ENCODE data around the gene CSNK1E. TPM values are rescaled to one million over a fixed set of nuclear protein-coding genes. Genes with fewer than 3 reads are reported as not detected.

CSNK1E gene
- total and polyA plus RNA-seq, 10 of the 15 experiments (the other 5 are each of a cell fraction or from before 2014, with no cell fraction given) = 5.9 to 107 (median 64.9) TPM

GRCh38 chr22:38250643-38251340, 66.4 kb downstream of the CSNK1E start:
- FAIRE-seq (no peak), DNase-seq (ENCODE audit: low read depth, low spot score) (no peak), ATAC-seq (no peak)
- peaks cover 3 to 8% of the 10 kb centered on the region in 2 experiments; a peak in 3 of 4 replicates for H3K36me3 ChIP-seq (ENCODE audit: control insufficient read depth in 2 of 2, insufficient read depth in 2 of 2, low read length in 1 of 2)
- no peak overlapping the region for H3K4me3 ChIP-seq
- RAD21 ChIA-PET (ENCODE audit: unreplicated experiment) = no interaction called here
- H3K9ac ChIP-seq (ENCODE audit: control insufficient read depth, insufficient read depth, low read length) = no peak overlapping the region
- POLR2A ChIA-PET = no interaction called here
- no peak overlapping the region for H2AFZ ChIP-seq (ENCODE audit: control insufficient read depth, low read depth, low read length)
- CTCF ChIA-PET = interaction anchor here (0.9 kb wide), 1 partner anchor 12 kb away, joined by 4 read pairs; no protein-coding TSS in a partner anchor
- H3K4me2 ChIP-seq (ENCODE audit: control insufficient read depth, insufficient read depth) = no peak overlapping the region
- 74% methylated on average over 13 of the region's 13 CpGs for WGBS (ENCODE audit: insufficient coverage, insufficient replicate concordance, low lambda C conversion rate, missing lambda C conversion rate)
- in situ Hi-C loops (cut with MboI) (no loop called here), intact Hi-C loops (cut with micrococcal nuclease; ENCODE audit: unreplicated experiment) (no loop called here)
- no peaks in the 10 kb centered on the region for H3K27me3 ChIP-seq (replicated peaks in 1 of 2; ENCODE audit: control insufficient read depth in 2 of 2, insufficient read depth in 2 of 2, low read length in 1 of 2)
- SMC1A ChIA-PET (ENCODE audit: uncharacterized antibody, unreplicated experiment) = no interaction called here
- no peaks in the 10 kb centered on the region for H4K20me1 ChIP-seq (ENCODE audit: control insufficient read depth, insufficient read depth)
- no peaks in the 10 kb centered on the region for H3K79me2 ChIP-seq (ENCODE audit: control insufficient read depth, insufficient read depth, low read length)
- H3K27ac ChIP-seq (ENCODE audit: control insufficient read depth, insufficient read depth) = no peak overlapping the region
- TF ChIP-seq NRF1 (conservative IDR thresholded peaks at IDR 0.05; ENCODE audit: low read depth, low read length) (no peak), E2F8 (IDR thresholded peaks at IDR 0.05; ENCODE audit: low read depth, partially characterized antibody) (no peak), PBX3 (IDR thresholded peaks at IDR 0.05; ENCODE audit: insufficient replicate concordance, low read depth, low read length) (no peak), MXI1 (IDR thresholded peaks at IDR 0.05; ENCODE audit: low read depth, low read length) (no peak), SIN3A (IDR thresholded peaks at IDR 0.05; ENCODE audit: low read depth, low read length) (no peak), BRCA1 (IDR thresholded peaks at IDR 0.05; ENCODE audit: low read depth, low read length) (no peak)
- H3K4me1 ChIP-seq (ENCODE audit: control insufficient read depth, insufficient read depth, low read length) = no peaks in the 10 kb centered on the region
- BruUV-seq (replicated peaks) = no TSS peak
- no peaks in the 10 kb centered on the region; the same call in 2 of the 3 replicates for H3K9me3 ChIP-seq (replicated peaks; ENCODE audit: control insufficient read depth, insufficient read depth, low read length)
